Measurements from ENCODE around the gene CDR2L.
A peak's percentile ranks its signal among the peaks of the same experiment; 100 is the strongest.
"Not testable (repeated sequence)": the region's sequence is repeated elsewhere in the genome, so short reads cannot be mapped to it uniquely, and the experiment has no call there.

Gene CDR2L

GRCh38 chr17:75008373-75008772, 20.9 kb downstream of the CDR2L start:
- H3K4me3 Mint-ChIP-seq, result no peak overlapping the region
- H3K9me3 Mint-ChIP-seq, result no peaks in the 10 kb centered on the region
- no peaks in the 10 kb centered on the region for H3K36me3 Mint-ChIP-seq (ENCODE audit: low read depth)
- H3K27me3 Mint-ChIP-seq, result no peaks in the 10 kb centered on the region
- H3K4me1 Mint-ChIP-seq (ENCODE audit: low read depth), result peaks cover 20% of the 10 kb centered on the region
- no peak overlapping the region for H3K27ac Mint-ChIP-seq

GRCh38 chr17:75009139-75009724, 21.8 kb downstream of the CDR2L start:
- Mint-ChIP-seq H3K27me3 (no peaks in the 10 kb centered on the region), H3K4me3 (no peak overlapping the region), H3K4me1 (ENCODE audit: low read depth) (peaks cover 27% of the 10 kb centered on the region)

GRCh38 chr17:75010683-75011400, 23.4 kb downstream of the CDR2L start:
- Mint-ChIP-seq H3K27me3 (no peaks in the 10 kb centered on the region), H3K27ac (peak overlapping the region; percentile 55), H3K4me3 (no peak overlapping the region), H3K9me3 (no peaks in the 10 kb centered on the region), H3K4me1 (ENCODE audit: low read depth) (peaks cover 34% of the 10 kb centered on the region), H3K36me3 (ENCODE audit: low read depth) (peaks cover 14% of the 10 kb centered on the region)

More at GRCh38 chr17:75009139-75009724, 21.8 kb downstream of the CDR2L start:
- Mint-ChIP-seq H3K9me3 (no peaks in the 10 kb centered on the region), H3K36me3 (ENCODE audit: low read depth) (peaks cover 5% of the 10 kb centered on the region), H3K27ac (no peak overlapping the region)

GRCh38 chr17:75011401-75012095, 24.1 kb downstream of the CDR2L start:
- peak overlapping the region; percentile 93 for H3K27ac Mint-ChIP-seq
- H3K4me3 Mint-ChIP-seq, result peak overlapping the region; percentile 86
- H3K36me3 Mint-ChIP-seq (ENCODE audit: low read depth), result peaks cover 19% of the 10 kb centered on the region
- H3K4me1 Mint-ChIP-seq (ENCODE audit: low read depth), result peaks cover 34% of the 10 kb centered on the region
- no peaks in the 10 kb centered on the region for H3K9me3 Mint-ChIP-seq
- H3K27me3 Mint-ChIP-seq, result no peaks in the 10 kb centered on the region

- Mint-ChIP-seq H3K4me3 (peak overlapping the region; percentile 86), H3K4me1 (ENCODE audit: low read depth) (peaks cover 34% of the 10 kb centered on the region), H3K27me3 (no peaks in the 10 kb centered on the region), H3K9me3 (no peaks in the 10 kb centered on the region), H3K27ac (peak overlapping the region; percentile 93), H3K36me3 (ENCODE audit: low read depth) (peaks cover 23% of the 10 kb centered on the region)
Observed at GRCh38 chr17:75012096-75012345, 24.6 kb downstream of the CDR2L start.

- Mint-ChIP-seq H3K4me1 (ENCODE audit: low read depth) (peaks cover 34% of the 10 kb centered on the region), H3K27ac (peak within 1 kb of the TSS; percentile 93), H3K36me3 (ENCODE audit: low read depth) (peaks cover 23% of the 10 kb centered on the region), H3K9me3 (no peaks in the 10 kb centered on the region), H3K4me3 (peak within 1 kb of the TSS; percentile 86), H3K27me3 (no peaks in the 10 kb centered on the region)
Observed at GRCh38 chr17:75012346-75013091, 25.1 kb downstream of the CDR2L start, which contains the start of gene MRPL58. MRPL58 (plus strand) TSS chr17:75012670; CDS start chr17:75012687, 17 bp downstream.

- Mint-ChIP-seq H3K4me1 (ENCODE audit: low read depth) (peaks cover 34% of the 10 kb centered on the region), H3K9me3 (no peaks in the 10 kb centered on the region), H3K4me3 (peak overlapping the region; percentile 86), H3K27me3 (no peaks in the 10 kb centered on the region), H3K27ac (peak overlapping the region; percentile 93), H3K36me3 (ENCODE audit: low read depth) (peaks cover 27% of the 10 kb centered on the region)
Observed at GRCh38 chr17:75013092-75013559, 25.7 kb downstream of the CDR2L start.

GRCh38 chr17:75019146-75019545, 31.7 kb downstream of the CDR2L start:
- H3K27me3 Mint-ChIP-seq, result no peaks in the 10 kb centered on the region
- H3K36me3 Mint-ChIP-seq (ENCODE audit: low read depth), result peaks cover 58% of the 10 kb centered on the region

GRCh38 chr17:75019710-75020109, 32.3 kb downstream of the CDR2L start:
- Mint-ChIP-seq H3K36me3 (ENCODE audit: low read depth) (peaks cover 60% of the 10 kb centered on the region), H3K27ac (no peak overlapping the region), H3K4me3 (no peak overlapping the region), H3K27me3 (no peaks in the 10 kb centered on the region), H3K9me3 (no peaks in the 10 kb centered on the region), H3K4me1 (ENCODE audit: low read depth) (peaks cover 4% of the 10 kb centered on the region)

More at GRCh38 chr17:75019146-75019545, 31.7 kb downstream of the CDR2L start:
- peaks cover 7% of the 10 kb centered on the region for H3K4me1 Mint-ChIP-seq (ENCODE audit: low read depth)
- no peaks in the 10 kb centered on the region for H3K9me3 Mint-ChIP-seq
- H3K4me3 Mint-ChIP-seq, result no peak overlapping the region
- H3K27ac Mint-ChIP-seq, result no peak overlapping the region

GRCh38 chr17:75020331-75021110, 33.1 kb downstream of the CDR2L start:
- Mint-ChIP-seq H3K9me3 (no peaks in the 10 kb centered on the region), H3K4me1 (ENCODE audit: low read depth) (peaks cover 9% of the 10 kb centered on the region), H3K27ac (no peak overlapping the region), H3K4me3 (no peak overlapping the region), H3K27me3 (no peaks in the 10 kb centered on the region), H3K36me3 (ENCODE audit: low read depth) (peaks cover 62% of the 10 kb centered on the region)

- peak overlapping the region; percentile 26 for H3K4me3 Mint-ChIP-seq
Observed at GRCh38 chr17:75024686-75025397, 37.4 kb downstream of the CDR2L start.

GRCh38 chr17:75025398-75025734, 37.9 kb downstream of the CDR2L start:
- Mint-ChIP-seq H3K4me3 (peak overlapping the region; percentile 26), H3K4me1 (ENCODE audit: low read depth) (peaks cover 11% of the 10 kb centered on the region), H3K36me3 (ENCODE audit: low read depth) (peaks cover 34% of the 10 kb centered on the region)
- not testable (repeated sequence) for H3K27me3 Mint-ChIP-seq, H3K9me3 Mint-ChIP-seq, H3K27ac Mint-ChIP-seq

More at GRCh38 chr17:75024686-75025397, 37.4 kb downstream of the CDR2L start:
- Mint-ChIP-seq H3K4me1 (ENCODE audit: low read depth) (peaks cover 11% of the 10 kb centered on the region), H3K36me3 (ENCODE audit: low read depth) (peaks cover 39% of the 10 kb centered on the region), H3K27me3 (no peaks in the 10 kb centered on the region), H3K9me3 (no peaks in the 10 kb centered on the region), H3K27ac (no peak overlapping the region)

GRCh38 chr17:75026650-75027049, 39.2 kb downstream of the CDR2L start:
- Mint-ChIP-seq H3K36me3 (ENCODE audit: low read depth) (peaks cover 21% of the 10 kb centered on the region), H3K4me1 (ENCODE audit: low read depth) (peaks cover 17% of the 10 kb centered on the region)
- not testable (repeated sequence) for H3K27ac Mint-ChIP-seq, H3K27me3 Mint-ChIP-seq, H3K4me3 Mint-ChIP-seq, H3K9me3 Mint-ChIP-seq

- peaks cover 5% of the 10 kb centered on the region for H3K9me3 Mint-ChIP-seq
- peaks cover 10% of the 10 kb centered on the region for H3K36me3 Mint-ChIP-seq (ENCODE audit: low read depth)
- peaks cover 39% of the 10 kb centered on the region for H3K4me1 Mint-ChIP-seq (ENCODE audit: low read depth)
- H3K27me3 Mint-ChIP-seq, result peaks cover 5% of the 10 kb centered on the region
- H3K27ac Mint-ChIP-seq, result no peak overlapping the region
- H3K4me3 Mint-ChIP-seq, result no peak overlapping the region
Observed at GRCh38 chr17:75030161-75030560, 42.7 kb downstream of the CDR2L start.
